Measurements from ENCODE around the gene TTK. TPM values are rescaled to one million over a fixed set of nuclear protein-coding genes. Genes with fewer than 3 reads are reported as not detected.

TTK gene
- total RNA-seq, 3 donors from 2014 or later = 0.66 to 1.9 (median 1.5) TPM

GRCh38 chr6:80091506-80091905 lies 87.1 kb downstream of the TTK start:
- Histone ChIP-seq H3K4me1 (no peaks in the 10 kb centered on the region), H3K27me3 (no peaks in the 10 kb centered on the region), H3K27ac (no peak overlapping the region), H3K9me3 (no peaks in the 10 kb centered on the region), H3K36me3 (no peaks in the 10 kb centered on the region), H3K4me3 (no peak overlapping the region)
- TF ChIP-seq POLR2AphosphoS5 (IDR thresholded peaks at IDR 0.05) (no peak), CTCF (IDR thresholded peaks at IDR 0.05) (no peak), POLR2A (IDR thresholded peaks at IDR 0.05) (no peak)
- no peak for DNase-seq (ENCODE audit: low spot score in 2 of 2)
- intact Hi-C loops (cut with DNase I; ENCODE audit: low total_unique reads) = no loop called here

Other genes with a start within 250 kb of the TTK start
- 1 to 10 TPM in 2 of 3 donors, under 1 TPM in 1; 0.64 to 1.9 (median 1.3) TPM for gene ELOVL4, start 57.1 kb upstream of the TTK start, total RNA-seq
- 10 to 100 TPM; 19.0 to 33.7 (median 23.4) TPM for gene BCKDHB, start 102.0 kb downstream of the TTK start, total RNA-seq